GM21717 (cell line): ENCODE data around the gene MYO16.
"Not testable (repeated sequence)": the region's sequence is repeated elsewhere in the genome, so short reads cannot be mapped to it uniquely, and the experiment has no call there.

Source experiments
- ATAC-seq: cut with Tn5 transposase; IDR thresholded peaks from one replicate; pipeline ENCODE4 v1.9.1; 2021; ENCODE audit warnings: mild to moderate bottlenecking, moderate library complexity; ENCODE audit not compliant: unreplicated experiment

MYO16 gene

GRCh38 chr13:108963846-108964600, 334.6 kb downstream of the MYO16 start:
- ATAC-seq = no peak

- ATAC-seq = no peak
Observed at GRCh38 chr13:108964606-108965005, 335.2 kb downstream of the MYO16 start.

GRCh38 chr13:108967371-108967770, 338.0 kb downstream of the MYO16 start:
- ATAC-seq = no peak

- no peak for ATAC-seq
Observed at GRCh38 chr13:108968566-108968965, 339.2 kb downstream of the MYO16 start.

GRCh38 chr13:108974686-108975085, 345.3 kb downstream of the MYO16 start:
- no peak for ATAC-seq

GRCh38 chr13:108980237-108980636, 350.8 kb downstream of the MYO16 start:
- no peak for ATAC-seq

- ATAC-seq = no peak
Observed at GRCh38 chr13:108981407-108981806, 352.0 kb downstream of the MYO16 start.

- no peak for ATAC-seq
Observed at GRCh38 chr13:108983273-108983672, 353.9 kb downstream of the MYO16 start.

- no peak for ATAC-seq
Observed at GRCh38 chr13:108984251-108984920, 355.0 kb downstream of the MYO16 start.

- no peak for ATAC-seq
Observed at GRCh38 chr13:108985166-108985565, 355.8 kb downstream of the MYO16 start.

GRCh38 chr13:108987517-108987916, 358.1 kb downstream of the MYO16 start:
- ATAC-seq = no peak

GRCh38 chr13:108987944-108988343, 358.5 kb downstream of the MYO16 start:
- ATAC-seq = no peak

GRCh38 chr13:108991416-108991815, 362.0 kb downstream of the MYO16 start:
- ATAC-seq = not testable (repeated sequence)

GRCh38 chr13:108993346-108993745, 363.9 kb downstream of the MYO16 start:
- no peak for ATAC-seq

GRCh38 chr13:108996430-108996829, 367.0 kb downstream of the MYO16 start:
- ATAC-seq = no peak

GRCh38 chr13:109000207-109000606, 370.8 kb downstream of the MYO16 start:
- no peak for ATAC-seq

GRCh38 chr13:109002934-109003333, 373.5 kb downstream of the MYO16 start:
- ATAC-seq = no peak

- no peak for ATAC-seq
Observed at GRCh38 chr13:109007946-109008345, 378.5 kb downstream of the MYO16 start.

GRCh38 chr13:109009756-109010155, 380.3 kb downstream of the MYO16 start:
- ATAC-seq = no peak

GRCh38 chr13:109010912-109011311, 381.5 kb downstream of the MYO16 start:
- no peak for ATAC-seq

- no peak for ATAC-seq
Observed at GRCh38 chr13:109012115-109012514, 382.7 kb downstream of the MYO16 start.

- no peak for ATAC-seq
Observed at GRCh38 chr13:109021558-109021957, 392.1 kb downstream of the MYO16 start.
